ENCODE measurements around the gene CPNE5. TPM values are rescaled to one million over a fixed set of nuclear protein-coding genes. Genes with fewer than 3 reads are reported as not detected.

The CPNE5 gene
- polyA plus RNA-seq, 1 donor (not counting 4 experiments of a cell fraction or from before 2014, with no cell fraction given): 0.05 TPM

DNA sequence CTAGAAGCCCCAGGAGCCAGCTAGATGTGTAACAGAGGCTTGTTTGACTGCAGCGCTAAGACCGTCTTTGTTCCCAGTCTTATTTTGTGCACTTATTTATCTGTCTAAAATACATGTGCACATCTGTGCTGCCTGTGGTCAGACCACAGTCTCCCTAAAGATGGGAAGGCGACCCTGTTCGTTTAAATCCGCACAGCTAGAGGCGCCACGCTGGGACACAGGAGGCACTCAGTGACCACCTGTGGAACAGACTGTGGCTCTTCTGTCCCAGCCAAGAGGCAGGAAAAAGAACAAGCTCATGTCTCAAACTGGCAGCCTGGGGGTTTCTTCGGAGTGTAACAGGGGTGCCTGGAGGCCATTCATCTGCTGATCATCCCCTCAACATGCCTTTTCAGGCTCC, 66.8 kb downstream of the CPNE5 start:
- Histone ChIP-seq H3K4me2 (ENCODE audit: control insufficient read depth, extremely low read depth, insufficient read depth, low read depth, low read length) (no peak overlapping the region), H3K4me3 (ENCODE audit: control insufficient read depth in 2 of 3, extremely low read depth in 1 of 3, insufficient read depth in 2 of 3, low read depth in 1 of 3, low read length in 3 of 3) (no peak overlapping the region), H3K27me3 (ENCODE audit: control insufficient read depth, extremely low read depth, insufficient read depth, low read length) (peaks cover 8% of the 10 kb centered on the region), H3K36me3 (ENCODE audit: control insufficient read depth in 2 of 2, extremely low read depth in 1 of 2, insufficient read depth in 2 of 2, low read length in 2 of 2) (no peaks in the 10 kb centered on the region), H3K4me1 (ENCODE audit: control insufficient read depth, extremely low read depth, insufficient read depth, low read length) (peaks cover 15% of the 10 kb centered on the region), H3K27ac (ENCODE audit: control insufficient read depth, insufficient read depth, low read length) (no peak overlapping the region), H2AFZ (ENCODE audit: control insufficient read depth, low read length) (no peak overlapping the region), H3K9me1 (ENCODE audit: control insufficient read depth, extremely low read depth, insufficient read depth, low read length) (no peaks in the 10 kb centered on the region), H3K9ac (ENCODE audit: control insufficient read depth, extremely low read depth, insufficient read depth, low read length) (no peak overlapping the region), H4K20me1 (ENCODE audit: control insufficient read depth, extremely low read depth, insufficient read depth, low read length) (no peaks in the 10 kb centered on the region), H3K9me3 (ENCODE audit: control insufficient read depth, low read depth, low read length) (no peaks in the 10 kb centered on the region), H3K79me2 (ENCODE audit: control insufficient read depth, insufficient read depth, low read length) (no peaks in the 10 kb centered on the region)
- no peak for DNase-seq (ENCODE audit: low read depth, low spot score)
- no peak for FAIRE-seq
- TF ChIP-seq, protein P1, sequence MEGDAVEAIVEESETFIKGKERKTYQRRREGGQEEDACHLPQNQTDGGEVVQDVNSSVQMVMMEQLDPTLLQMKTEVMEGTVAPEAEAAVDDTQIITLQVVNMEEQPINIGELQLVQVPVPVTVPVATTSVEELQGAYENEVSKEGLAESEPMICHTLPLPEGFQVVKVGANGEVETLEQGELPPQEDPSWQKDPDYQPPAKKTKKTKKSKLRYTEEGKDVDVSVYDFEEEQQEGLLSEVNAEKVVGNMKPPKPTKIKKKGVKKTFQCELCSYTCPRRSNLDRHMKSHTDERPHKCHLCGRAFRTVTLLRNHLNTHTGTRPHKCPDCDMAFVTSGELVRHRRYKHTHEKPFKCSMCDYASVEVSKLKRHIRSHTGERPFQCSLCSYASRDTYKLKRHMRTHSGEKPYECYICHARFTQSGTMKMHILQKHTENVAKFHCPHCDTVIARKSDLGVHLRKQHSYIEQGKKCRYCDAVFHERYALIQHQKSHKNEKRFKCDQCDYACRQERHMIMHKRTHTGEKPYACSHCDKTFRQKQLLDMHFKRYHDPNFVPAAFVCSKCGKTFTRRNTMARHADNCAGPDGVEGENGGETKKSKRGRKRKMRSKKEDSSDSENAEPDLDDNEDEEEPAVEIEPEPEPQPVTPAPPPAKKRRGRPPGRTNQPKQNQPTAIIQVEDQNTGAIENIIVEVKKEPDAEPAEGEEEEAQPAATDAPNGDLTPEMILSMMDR (optimal IDR thresholded peaks at IDR 0.05 in 1 of 3, IDR thresholded peaks at IDR 0.05 in 1 of 3, conservative IDR thresholded peaks at IDR 0.05 in 1 of 3; ENCODE audit: extremely low read depth in 1 of 3, insufficient read depth in 2 of 3, low read length in 3 of 3): no peak
- TF ChIP-seq EZH2 (IDR thresholded peaks at IDR 0.05; ENCODE audit: low read length): no peak
- dilution Hi-C loops (cut with MboI; ENCODE audit: extremely low pct_ligation_motif_present, low sequenced_read_pairs): no loop called here

DNA sequence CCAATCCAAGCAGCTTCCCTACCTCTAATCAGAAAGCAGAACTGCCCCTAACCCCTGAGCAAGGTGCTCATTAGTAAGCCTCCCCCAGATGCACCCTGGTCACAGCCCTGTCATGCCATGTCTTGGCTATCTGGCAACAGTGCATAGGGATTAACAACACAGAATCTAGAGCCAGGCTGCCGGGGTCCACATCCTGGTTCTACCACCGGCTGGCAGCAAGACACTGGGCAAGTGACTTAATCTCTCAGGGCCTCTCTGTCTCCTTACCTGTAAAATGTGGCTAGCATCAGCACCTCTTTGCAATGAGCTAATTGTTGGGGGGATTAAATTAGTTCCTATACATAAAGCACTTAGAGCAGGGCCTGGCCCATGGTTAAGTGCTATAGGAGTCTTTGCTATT, 68.1 kb downstream of the CPNE5 start:
- H3K4me3 ChIP-seq (ENCODE audit: control insufficient read depth in 2 of 3, extremely low read depth in 1 of 3, insufficient read depth in 2 of 3, low read depth in 1 of 3, low read length in 3 of 3): no peak overlapping the region
- no peaks in the 10 kb centered on the region for H3K79me2 ChIP-seq (ENCODE audit: control insufficient read depth, insufficient read depth, low read length)
- H3K27ac ChIP-seq (ENCODE audit: control insufficient read depth, insufficient read depth, low read length): no peak overlapping the region
- TF ChIP-seq, protein P1 (optimal IDR thresholded peaks at IDR 0.05 in 1 of 3, IDR thresholded peaks at IDR 0.05 in 1 of 3, conservative IDR thresholded peaks at IDR 0.05 in 1 of 3; ENCODE audit: extremely low read depth in 1 of 3, insufficient read depth in 2 of 3, low read length in 3 of 3): no peak
- TF ChIP-seq EZH2 (IDR thresholded peaks at IDR 0.05; ENCODE audit: low read length): no peak
- no peaks in the 10 kb centered on the region for H3K9me1 ChIP-seq (ENCODE audit: control insufficient read depth, extremely low read depth, insufficient read depth, low read length)
- H3K9me3 ChIP-seq (ENCODE audit: control insufficient read depth, low read depth, low read length): no peaks in the 10 kb centered on the region
- H2AFZ ChIP-seq (ENCODE audit: control insufficient read depth, low read length): no peak overlapping the region
- H4K20me1 ChIP-seq (ENCODE audit: control insufficient read depth, extremely low read depth, insufficient read depth, low read length): no peaks in the 10 kb centered on the region
- dilution Hi-C loops (cut with MboI; ENCODE audit: extremely low pct_ligation_motif_present, low sequenced_read_pairs): no loop called here
- H3K4me2 ChIP-seq (ENCODE audit: control insufficient read depth, extremely low read depth, insufficient read depth, low read depth, low read length): no peak overlapping the region
- no peaks in the 10 kb centered on the region for H3K27me3 ChIP-seq (ENCODE audit: control insufficient read depth, extremely low read depth, insufficient read depth, low read length)
- H3K9ac ChIP-seq (ENCODE audit: control insufficient read depth, extremely low read depth, insufficient read depth, low read length): no peak overlapping the region
- H3K36me3 ChIP-seq (ENCODE audit: control insufficient read depth in 2 of 2, extremely low read depth in 1 of 2, insufficient read depth in 2 of 2, low read length in 2 of 2): no peaks in the 10 kb centered on the region
- DNase-seq (ENCODE audit: low read depth, low spot score) (no peak), FAIRE-seq (no peak)
- peaks cover 15% of the 10 kb centered on the region for H3K4me1 ChIP-seq (ENCODE audit: control insufficient read depth, extremely low read depth, insufficient read depth, low read length)

Measured in keratinocyte (primary cell).